GM12864 (cell line): ENCODE results near the gene C7.
"Not testable (repeated sequence)": the region's sequence is repeated elsewhere in the genome, so short reads cannot be mapped to it uniquely, and the experiment has no call there.

Source experiments
- DNase-seq: peaks from one replicate; pipeline ENCODE4 v3.0.0-alpha.2; 2011; ENCODE audit warnings: low read depth
- H3K4me3 ChIP-seq: 2 replicates; pipeline ENCODE4 v1.5.1; 2011; ENCODE audit warnings: mild to moderate bottlenecking, low read depth, low read length, control low read depth
- TF ChIP-seq, protein P1 (sequence below): IDR thresholded peaks from 2 replicates; pipeline ENCODE4 v1.5.1; 2011; ENCODE audit warnings: low read depth, mild to moderate bottlenecking, moderate library complexity, low read length, control low read depth, inconsistent platforms; ENCODE audit errors: missing control alignments

Gene C7

DNA sequence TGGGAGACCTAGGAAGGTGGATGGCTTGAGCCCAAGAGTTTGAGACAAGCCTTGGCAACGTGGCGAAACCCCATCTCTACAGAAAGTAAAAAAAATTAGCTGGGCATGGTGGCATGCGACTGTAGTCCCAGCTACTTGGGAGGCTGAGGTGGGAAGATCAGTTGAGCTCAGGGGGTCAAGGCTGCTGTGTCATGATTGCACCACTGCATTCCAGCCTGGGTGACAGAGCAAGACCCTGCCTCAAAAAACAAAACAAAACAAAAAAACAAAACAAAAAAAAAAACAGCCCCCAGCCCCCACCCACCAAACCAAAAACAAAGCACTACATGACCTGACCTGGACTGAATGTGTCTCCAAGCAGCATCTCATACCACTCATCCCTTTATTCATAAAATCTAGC is 33.3 kb upstream of the C7 start:
- TF ChIP-seq, protein P1, sequence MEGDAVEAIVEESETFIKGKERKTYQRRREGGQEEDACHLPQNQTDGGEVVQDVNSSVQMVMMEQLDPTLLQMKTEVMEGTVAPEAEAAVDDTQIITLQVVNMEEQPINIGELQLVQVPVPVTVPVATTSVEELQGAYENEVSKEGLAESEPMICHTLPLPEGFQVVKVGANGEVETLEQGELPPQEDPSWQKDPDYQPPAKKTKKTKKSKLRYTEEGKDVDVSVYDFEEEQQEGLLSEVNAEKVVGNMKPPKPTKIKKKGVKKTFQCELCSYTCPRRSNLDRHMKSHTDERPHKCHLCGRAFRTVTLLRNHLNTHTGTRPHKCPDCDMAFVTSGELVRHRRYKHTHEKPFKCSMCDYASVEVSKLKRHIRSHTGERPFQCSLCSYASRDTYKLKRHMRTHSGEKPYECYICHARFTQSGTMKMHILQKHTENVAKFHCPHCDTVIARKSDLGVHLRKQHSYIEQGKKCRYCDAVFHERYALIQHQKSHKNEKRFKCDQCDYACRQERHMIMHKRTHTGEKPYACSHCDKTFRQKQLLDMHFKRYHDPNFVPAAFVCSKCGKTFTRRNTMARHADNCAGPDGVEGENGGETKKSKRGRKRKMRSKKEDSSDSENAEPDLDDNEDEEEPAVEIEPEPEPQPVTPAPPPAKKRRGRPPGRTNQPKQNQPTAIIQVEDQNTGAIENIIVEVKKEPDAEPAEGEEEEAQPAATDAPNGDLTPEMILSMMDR: no peak

DNA sequence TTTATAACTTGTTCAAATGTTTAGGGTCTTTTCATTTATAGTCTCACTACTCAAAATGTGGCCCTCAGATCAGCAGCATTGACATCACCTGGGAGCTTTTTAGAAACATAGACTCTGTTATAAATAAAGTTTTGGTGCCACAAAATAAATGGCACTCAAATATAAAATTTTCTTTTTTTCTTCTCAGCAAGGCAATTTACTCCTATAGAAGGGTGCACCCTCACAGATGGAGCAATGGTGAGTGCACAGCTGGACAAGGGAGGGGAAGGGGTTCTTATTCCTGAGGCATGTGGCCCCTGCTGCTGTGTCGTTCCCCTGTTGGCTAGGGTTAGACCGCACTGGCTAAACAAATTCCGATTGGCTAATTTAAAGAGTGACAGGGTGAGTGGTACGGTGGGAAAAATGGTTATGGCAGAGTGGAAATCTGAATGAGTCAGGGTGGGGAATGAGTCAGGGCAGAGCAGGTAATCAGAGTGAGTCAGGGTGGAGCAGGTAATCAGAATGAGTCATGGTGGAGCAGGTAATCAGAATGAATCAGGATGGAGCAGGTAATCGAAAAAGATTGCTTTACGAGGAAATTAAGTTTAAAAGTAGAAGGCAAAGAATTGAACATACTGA is 31.8 kb upstream of the C7 start:
- TF ChIP-seq, protein P1: no peak
- no peak for DNase-seq

More for the DNA sequence above, 33.3 kb upstream of the C7 start:
- no peak for DNase-seq
- no peak overlapping the region for H3K4me3 ChIP-seq

DNA sequence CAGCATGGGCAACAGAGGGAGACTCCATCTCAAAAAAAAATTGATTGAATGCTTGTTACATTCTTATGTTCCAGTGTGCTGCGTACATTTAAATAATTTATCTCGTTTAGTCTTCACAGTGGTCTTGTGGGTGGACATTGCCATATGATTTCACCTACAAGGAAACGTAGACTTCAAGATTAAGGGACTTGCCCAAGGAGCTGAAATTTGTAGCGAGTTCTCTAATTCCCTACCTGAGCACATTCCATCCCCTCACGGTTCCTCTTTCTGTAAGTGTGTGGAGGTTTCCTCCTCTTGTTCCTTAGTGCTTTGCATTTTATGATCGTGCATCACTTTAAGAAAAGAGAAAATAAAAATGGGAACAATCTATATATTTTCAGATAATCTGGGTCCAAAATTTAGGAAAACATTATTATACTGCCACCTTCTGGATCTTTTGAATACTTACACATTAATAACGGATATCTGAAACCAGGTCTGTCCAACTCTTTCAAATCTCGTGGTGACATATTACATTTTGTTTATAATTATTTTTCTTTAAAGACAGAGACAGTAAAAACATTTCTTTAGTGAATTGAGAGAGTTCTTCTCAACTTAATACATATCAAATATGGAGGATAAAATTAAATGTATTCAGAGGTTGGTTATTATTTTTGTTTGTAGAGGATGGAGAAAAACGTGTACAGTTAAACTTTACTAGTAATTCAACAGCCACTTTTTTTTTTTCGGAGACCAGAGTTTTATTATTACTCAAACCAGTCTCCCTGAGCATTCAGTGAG is 29.9 kb upstream of the C7 start:
- TF ChIP-seq, protein P1: peak; percentile 27
- H3K4me3 ChIP-seq: no peak overlapping the region
- no peak for DNase-seq

More for the DNA sequence above, 31.8 kb upstream of the C7 start:
- no peak overlapping the region for H3K4me3 ChIP-seq

DNA sequence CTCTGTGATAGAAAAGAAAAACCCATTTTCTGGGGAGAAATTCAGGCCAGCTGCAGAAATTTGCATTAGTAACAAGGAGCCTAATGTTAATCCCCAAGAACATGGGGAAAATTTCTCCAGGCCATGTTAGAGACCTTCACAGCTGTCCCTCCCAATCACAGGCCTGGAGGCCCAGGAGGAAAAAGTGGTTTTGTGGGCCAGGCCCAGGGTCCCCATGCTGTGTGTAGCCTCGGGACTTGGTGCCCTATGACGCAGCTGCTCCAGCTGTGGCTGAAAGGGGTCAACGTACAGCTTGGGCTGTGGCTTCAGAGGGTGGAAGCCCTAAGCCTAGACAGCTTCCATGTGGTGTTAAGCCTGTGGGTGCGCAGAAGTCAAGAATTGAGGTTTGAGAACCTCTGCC is 27.0 kb upstream of the C7 start:
- TF ChIP-seq, protein P1: no peak
- no peak for DNase-seq
- no peak overlapping the region for H3K4me3 ChIP-seq

DNA sequence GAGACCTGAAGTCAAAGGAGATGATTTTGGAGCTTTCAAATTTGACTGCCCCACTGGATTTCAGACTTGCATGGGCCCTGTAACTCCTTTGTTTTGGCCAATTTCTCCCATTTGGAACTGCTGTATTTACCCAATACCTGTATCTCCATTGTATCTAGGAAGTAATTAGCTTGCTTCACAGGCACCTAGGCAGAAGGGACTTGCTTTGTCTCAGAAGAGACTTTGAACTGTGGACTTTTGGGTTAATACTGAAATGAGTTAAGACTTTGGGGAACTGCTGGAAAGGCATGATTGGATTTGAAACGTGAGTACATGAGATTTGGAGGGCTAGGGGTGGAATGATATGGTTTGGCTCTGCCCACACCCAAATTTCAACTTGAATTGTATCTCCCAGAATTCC is 26.2 kb upstream of the C7 start:
- DNase-seq: not testable (repeated sequence)

DNA sequence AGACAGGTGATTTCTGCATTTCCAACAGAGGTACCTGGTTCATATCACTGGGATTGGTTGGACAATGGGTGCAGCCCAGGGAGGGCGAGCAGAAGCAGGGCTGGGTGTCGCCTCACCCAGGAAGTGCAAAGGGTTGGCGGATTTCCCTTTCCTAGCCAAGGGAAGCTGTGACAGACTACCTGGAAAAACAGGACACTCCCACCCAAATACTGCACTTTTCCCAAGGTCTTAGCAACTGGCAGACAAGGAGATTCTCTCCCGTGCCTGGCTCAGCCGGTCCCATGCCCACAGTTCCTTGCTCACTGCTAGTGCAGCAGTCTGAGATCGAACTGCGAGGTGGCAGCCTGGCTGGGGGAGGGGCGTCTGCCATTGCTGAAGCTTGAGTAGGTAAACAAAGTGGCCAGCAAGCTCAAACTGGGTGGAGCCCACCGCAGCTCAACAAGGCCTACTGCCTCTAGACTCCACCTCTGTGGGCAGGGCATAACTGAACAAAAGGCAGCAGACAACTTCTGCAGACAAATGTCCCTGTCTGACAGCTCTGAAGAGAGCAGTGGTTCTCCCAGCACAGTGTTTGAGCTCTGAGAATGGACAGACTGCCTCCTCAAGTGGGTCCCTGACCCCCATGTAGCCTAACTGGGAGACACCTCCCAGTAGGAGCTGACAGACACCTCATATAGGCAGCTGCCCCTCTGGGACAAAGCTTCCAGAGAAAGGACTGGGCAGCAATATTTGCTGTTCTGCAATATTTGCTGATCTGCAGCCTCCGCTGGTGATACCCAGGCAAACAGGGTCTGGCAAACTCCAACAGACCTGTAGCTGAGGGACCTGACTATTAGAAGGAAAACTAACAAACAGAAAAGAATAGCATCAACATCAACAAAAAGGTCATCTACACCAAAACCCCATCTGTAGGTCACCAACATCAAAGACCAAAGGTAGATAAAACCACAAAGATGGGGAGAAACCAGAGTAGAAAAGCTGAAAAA is 13.6 kb upstream of the C7 start:
- H3K4me3 ChIP-seq, DNase-seq: not testable (repeated sequence)

More for the DNA sequence above, 26.2 kb upstream of the C7 start:
- H3K4me3 ChIP-seq: not testable (repeated sequence)

DNA sequence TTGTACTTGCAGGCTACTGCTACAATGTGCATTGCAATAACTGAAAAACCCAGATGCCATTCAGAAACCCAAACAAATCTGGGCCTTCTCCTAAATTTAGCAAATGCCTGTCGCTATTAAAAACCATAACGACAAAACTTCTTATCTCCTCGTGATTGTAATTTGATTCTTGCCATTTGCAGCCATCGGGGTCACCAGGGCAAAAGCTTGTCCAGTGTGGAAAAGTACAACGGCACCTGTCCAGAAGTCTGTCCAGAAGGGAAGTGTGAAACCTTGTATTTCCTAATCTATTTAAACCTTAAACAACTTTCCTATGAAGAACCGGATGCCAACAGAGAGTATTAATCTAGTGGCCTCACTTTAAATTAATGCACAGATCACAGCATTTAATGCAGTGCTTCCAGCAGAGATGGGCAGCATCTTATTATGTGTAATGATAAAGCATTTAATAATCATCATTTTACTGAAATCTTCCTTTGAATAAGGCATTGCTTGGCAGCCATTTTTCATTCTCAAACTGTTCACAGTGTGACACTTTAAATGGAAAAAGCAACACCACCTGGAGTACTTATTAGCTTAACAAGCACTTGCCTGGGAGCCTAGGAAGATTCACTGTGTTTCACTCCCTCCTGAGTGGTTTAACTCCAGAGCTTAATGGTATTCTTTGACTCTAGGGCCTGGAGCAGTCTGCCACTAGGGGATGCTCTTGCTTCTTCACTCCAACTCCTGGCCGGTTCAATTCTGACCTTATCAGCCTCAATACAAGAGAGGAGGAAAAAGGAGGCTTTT is 4.9 kb upstream of the C7 start:
- no peak overlapping the region for H3K4me3 ChIP-seq
- TF ChIP-seq, protein P1: peak; percentile 99
- peak; percentile 30 for DNase-seq
